AG04449 (cell line): ENCODE results near the gene DMD.

Source experiments
- CTCF ChIA-PET: fragments of 350-600 bp; formaldehyde crosslinking; extraction: SDS; loops from one replicate; lab custom pipeline; 2021; ENCODE audit warnings: antibody characterized with exemption; lab: Yijun Ruan, JAX
- POLR2A ChIA-PET: fragments of 400-600, 350-600 bp; formaldehyde crosslinking; extraction: SDS; loops from one replicate; lab custom pipeline; 2020; ENCODE audit warnings: antibody characterized with exemption, inconsistent platforms; lab: Yijun Ruan, JAX
- DNase-seq: peaks from one replicate; pipeline ENCODE4 v3.0.0-alpha.2; 2010; ENCODE audit warnings: low read depth, low spot score
- H3K4me3 ChIP-seq: 2 replicates; pipeline ENCODE4 v1.5.1; 2011; ENCODE audit warnings: low read depth, mild to moderate bottlenecking, control low read depth, low read length
- TF ChIP-seq, protein P1 (sequence below): IDR thresholded peaks from one replicate; pipeline ENCODE4 v1.5.1; 2011; ENCODE audit warnings: mild to moderate bottlenecking, moderate library complexity, low read length, control low read depth, inconsistent platforms; ENCODE audit not compliant: insufficient read depth; ENCODE audit errors: missing control alignments

The DMD gene

DNA sequence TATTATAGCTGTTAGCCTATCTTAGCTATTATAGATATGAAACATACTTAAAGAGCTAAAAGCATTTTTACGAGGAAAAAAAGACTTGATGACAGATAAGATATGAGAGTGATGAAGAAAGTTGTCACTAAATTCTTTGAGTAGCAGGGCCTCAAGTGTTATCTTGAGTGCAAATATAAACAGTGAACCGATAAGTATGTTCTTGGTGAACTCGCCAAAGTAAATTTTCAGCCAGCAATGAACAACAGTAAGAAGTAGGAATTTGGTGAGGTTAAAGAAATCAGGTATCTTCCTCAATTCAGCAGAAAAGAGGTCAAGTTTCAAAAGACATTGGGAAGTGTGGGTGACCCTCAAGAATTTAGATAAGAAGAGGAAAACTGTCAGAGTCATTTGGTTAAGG, 1667.7 kb downstream of the DMD start:
- TF ChIP-seq, protein P1, sequence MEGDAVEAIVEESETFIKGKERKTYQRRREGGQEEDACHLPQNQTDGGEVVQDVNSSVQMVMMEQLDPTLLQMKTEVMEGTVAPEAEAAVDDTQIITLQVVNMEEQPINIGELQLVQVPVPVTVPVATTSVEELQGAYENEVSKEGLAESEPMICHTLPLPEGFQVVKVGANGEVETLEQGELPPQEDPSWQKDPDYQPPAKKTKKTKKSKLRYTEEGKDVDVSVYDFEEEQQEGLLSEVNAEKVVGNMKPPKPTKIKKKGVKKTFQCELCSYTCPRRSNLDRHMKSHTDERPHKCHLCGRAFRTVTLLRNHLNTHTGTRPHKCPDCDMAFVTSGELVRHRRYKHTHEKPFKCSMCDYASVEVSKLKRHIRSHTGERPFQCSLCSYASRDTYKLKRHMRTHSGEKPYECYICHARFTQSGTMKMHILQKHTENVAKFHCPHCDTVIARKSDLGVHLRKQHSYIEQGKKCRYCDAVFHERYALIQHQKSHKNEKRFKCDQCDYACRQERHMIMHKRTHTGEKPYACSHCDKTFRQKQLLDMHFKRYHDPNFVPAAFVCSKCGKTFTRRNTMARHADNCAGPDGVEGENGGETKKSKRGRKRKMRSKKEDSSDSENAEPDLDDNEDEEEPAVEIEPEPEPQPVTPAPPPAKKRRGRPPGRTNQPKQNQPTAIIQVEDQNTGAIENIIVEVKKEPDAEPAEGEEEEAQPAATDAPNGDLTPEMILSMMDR: no peak
- no peak for DNase-seq
- CTCF ChIA-PET: no interaction called here
- H3K4me3 ChIP-seq: no peak overlapping the region
- POLR2A ChIA-PET: no interaction called here

DNA sequence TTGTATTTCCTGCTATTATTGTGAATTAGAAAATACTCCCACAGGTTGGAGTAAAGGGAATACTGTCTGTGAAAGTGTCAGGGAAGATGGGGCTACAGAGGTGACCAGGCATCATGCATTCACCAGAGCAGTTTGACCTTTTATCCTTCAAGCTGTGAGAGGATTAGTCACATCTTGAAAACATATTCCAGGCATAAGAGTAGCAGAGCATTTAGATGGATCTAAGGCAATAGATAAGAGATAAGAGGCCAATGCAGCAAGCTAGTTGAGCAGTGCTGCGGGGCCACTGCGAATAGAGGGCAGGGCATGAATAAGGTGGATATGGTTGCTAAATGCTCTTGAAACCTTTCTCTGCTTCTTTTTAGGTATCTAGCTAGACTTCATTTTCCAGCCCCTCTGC, 1668.8 kb downstream of the DMD start:
- no peak overlapping the region for H3K4me3 ChIP-seq
- ChIA-PET CTCF (no interaction called here), POLR2A (no interaction called here)
- no peak for DNase-seq
- TF ChIP-seq, protein P1: no peak

DNA sequence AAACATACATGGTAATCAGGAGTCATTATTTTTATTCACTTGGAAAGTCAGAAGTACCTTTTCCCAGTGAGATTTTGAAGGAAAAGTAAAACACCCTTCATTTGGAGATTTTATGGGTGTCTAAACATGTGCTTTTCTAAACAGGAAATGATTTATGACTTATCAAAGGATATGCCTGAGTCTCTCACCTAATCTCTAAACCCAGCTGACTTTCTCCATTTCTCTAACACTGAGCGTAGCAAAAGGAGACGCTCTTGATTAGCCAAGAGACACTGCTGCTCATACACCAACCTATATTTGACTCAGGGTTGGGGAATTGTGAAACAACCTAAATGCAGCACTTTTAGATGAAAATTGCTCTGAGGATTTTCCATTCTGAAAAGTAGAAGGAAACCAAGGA, 1671.0 kb downstream of the DMD start:
- no peak for DNase-seq
- ChIA-PET CTCF (no interaction called here), POLR2A (no interaction called here)
- TF ChIP-seq, protein P1: no peak
- no peak overlapping the region for H3K4me3 ChIP-seq

DNA sequence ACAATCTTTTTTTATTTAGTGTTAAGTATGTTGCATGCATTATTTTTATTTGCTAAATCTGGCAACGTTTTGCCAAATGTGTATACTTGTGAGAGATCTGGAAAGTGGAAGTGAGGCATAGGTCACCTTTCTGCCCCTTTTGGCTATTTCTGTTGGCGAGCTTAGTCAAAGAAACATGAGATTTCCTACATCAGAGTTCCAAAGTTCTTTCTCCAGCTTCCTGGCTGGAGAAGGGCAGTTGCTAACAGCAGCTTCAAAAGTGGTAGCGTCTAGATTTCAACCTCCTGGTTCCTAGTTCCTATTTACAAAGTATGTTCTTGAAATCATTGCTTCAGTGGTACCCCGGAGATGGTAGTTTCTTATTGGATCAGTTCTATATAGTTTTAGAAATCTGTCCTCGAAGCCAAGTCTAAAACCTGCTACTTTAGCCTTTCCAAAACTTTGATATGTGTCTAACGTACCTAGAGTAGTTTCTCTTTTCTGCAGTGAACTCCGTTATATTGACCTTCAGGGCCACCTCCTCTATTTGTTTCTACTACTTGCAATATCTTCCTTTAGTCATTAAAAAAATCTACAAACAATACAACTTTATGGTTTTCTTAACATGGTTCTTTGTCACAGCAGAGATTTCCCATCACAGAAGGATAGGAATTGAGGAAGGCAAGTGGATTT, 1683.8 kb downstream of the DMD start:
- POLR2A ChIA-PET: no interaction called here
- CTCF ChIA-PET: no interaction called here

DNA sequence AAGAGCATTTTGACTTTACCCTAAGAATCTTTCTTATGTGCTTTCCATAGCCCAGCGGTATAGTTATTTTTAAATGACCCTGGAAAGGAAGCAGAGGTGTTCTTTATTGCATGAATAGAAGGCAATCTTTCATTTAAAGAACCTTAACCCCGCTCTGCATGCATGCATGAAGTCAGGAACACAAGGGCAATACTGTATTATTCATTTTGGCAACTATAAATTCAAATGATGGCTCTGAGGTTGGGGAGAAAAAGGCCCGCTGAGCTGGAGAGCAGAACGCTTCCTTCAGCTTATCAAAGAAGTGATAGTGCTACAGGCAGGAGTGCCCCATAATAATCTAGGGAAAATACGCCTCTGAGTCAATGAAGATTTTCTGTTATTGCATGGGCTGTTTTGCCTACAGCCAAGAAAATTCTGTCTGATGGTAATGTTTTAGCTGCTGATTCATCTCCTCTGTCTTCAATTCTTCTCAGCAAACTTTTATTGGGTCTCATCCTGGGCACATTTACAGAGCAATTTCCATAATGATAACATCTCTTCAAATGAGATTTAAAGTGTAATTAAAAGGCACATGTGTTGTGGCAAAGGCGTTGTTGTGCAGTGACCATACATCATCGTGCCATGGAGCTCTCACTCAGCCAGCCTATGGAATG, 1687.3 kb downstream of the DMD start:
- DNase-seq: no peak
- CTCF ChIA-PET: no interaction called here
- TF ChIP-seq, protein P1: no peak
- no peak overlapping the region for H3K4me3 ChIP-seq
- POLR2A ChIA-PET: no interaction called here

More for the DNA sequence above, 1683.8 kb downstream of the DMD start:
- DNase-seq: no peak
- TF ChIP-seq, protein P1: no peak
- H3K4me3 ChIP-seq: no peak overlapping the region

DNA sequence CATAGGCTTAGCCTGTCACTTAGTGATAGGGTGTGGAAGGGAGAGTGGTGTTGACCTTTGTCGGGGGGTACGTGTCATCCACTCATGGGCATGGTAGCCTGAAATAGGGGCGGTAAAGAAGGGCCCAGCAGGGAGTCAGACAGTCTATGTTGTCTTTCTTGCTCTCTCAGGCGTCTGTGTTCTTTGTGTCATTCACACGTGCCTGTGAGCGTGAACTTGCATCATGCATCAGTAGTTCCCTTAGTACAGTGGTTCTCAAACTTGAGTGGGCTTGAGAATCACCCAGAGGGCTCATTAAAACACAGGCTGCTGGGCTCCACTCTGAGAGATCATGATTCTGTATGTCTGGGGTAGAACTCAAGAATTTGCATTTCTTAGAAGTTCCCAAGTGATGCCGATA, 1688.6 kb downstream of the DMD start:
- CTCF ChIA-PET: no interaction called here
- POLR2A ChIA-PET: no interaction called here
- DNase-seq: no peak
- TF ChIP-seq, protein P1: no peak
- no peak overlapping the region for H3K4me3 ChIP-seq
